ENCODE measurements around the gene GCFC2. TPM values are rescaled to one million over a fixed set of nuclear protein-coding genes. Genes with fewer than 3 reads are reported as not detected.
A peak's percentile ranks its signal among the peaks of the same experiment; 100 is the strongest.

Gene GCFC2
- polyA plus RNA-seq (2013) = 23.8 TPM

GRCh38 chr2:75710577-75711253 lies at the start of gene GCFC2:
Gene GCFC2, minus strand, starts transcription at chr2:75710915. Its CDS starts 60 bp downstream, at chr2:75710855.
- WGBS (ENCODE audit: insufficient coverage) = 7% methylated on average over 62 of the region's 66 CpGs
- CTCF ChIA-PET = interaction anchor here (0.8 to 1.3 kb wide), 8 partner anchors 11 to 70 kb away, joined by 3 to 5 read pairs (median 3); partner anchors contain the start of gene MRPL19
- Histone ChIP-seq H3K27ac (ENCODE audit: insufficient read depth in 1 of 2, low read depth in 1 of 2, low read length in 2 of 2, poor library complexity in 1 of 2, severe bottlenecking in 2 of 2) (peak within 1 kb of the TSS; percentile 58 to 89), H3K4me1 (ENCODE audit: control extremely low read depth in 1 of 4, control insufficient read depth in 4 of 4, insufficient read depth in 4 of 4, low read length in 3 of 4) (peaks cover 0 to 27% (median 10%) of the 10 kb centered on the region in 4 experiments), H3K36me3 (ENCODE audit: control insufficient read depth in 4 of 4, insufficient read depth in 4 of 4, low read length in 3 of 4) (no peaks in the 10 kb centered on the region), H3K4me3 (ENCODE audit: control insufficient read depth in 1 of 7, extremely low read depth in 1 of 7, insufficient read depth in 4 of 7, low read depth in 2 of 7, low read length in 6 of 7) (peak within 1 kb of the TSS; percentile 45 to 80 (median 73)), H3K9me3 (ENCODE audit: control extremely low read depth in 1 of 5, control insufficient read depth in 4 of 5, insufficient read depth in 2 of 5, low read depth in 1 of 5, low read length in 4 of 5) (no peaks in the 10 kb centered on the region), H3K27me3 (replicated peaks in 2 of 5; ENCODE audit: control insufficient read depth in 4 of 5, insufficient read depth in 5 of 5, low read length in 4 of 5) (no peaks in the 10 kb centered on the region)
- POLR2A ChIA-PET = interaction anchor here (0.6 to 1.0 kb wide), 2 partner anchors 17 to 626 kb away, joined by 4 to 7 read pairs; no protein-coding TSS in a partner anchor
- peak; percentile 81 to 92 (median 89) for DNase-seq

- H3K9me3 ChIP-seq (ENCODE audit: control extremely low read depth in 1 of 5, control insufficient read depth in 4 of 5, insufficient read depth in 2 of 5, low read depth in 1 of 5, low read length in 4 of 5) = peaks cover 0 to 2% (median 0%) of the 10 kb centered on the region in 5 experiments
- H3K27ac ChIP-seq (ENCODE audit: insufficient read depth in 1 of 2, low read depth in 1 of 2, low read length in 2 of 2, poor library complexity in 1 of 2, severe bottlenecking in 2 of 2) = no peak overlapping the region
- no CpG with 5 or more reads among the region's 1 CpG for WGBS (ENCODE audit: insufficient coverage)
- no peak for DNase-seq
- H3K4me3 ChIP-seq (ENCODE audit: control insufficient read depth in 1 of 7, extremely low read depth in 1 of 7, insufficient read depth in 4 of 7, low read depth in 2 of 7, low read length in 6 of 7) = no peak overlapping the region
- H3K4me1 ChIP-seq (ENCODE audit: control extremely low read depth in 1 of 4, control insufficient read depth in 4 of 4, insufficient read depth in 4 of 4, low read length in 3 of 4) = no peaks in the 10 kb centered on the region
- POLR2A ChIA-PET = no interaction called here
- H3K36me3 ChIP-seq (ENCODE audit: control insufficient read depth in 4 of 4, insufficient read depth in 4 of 4, low read length in 3 of 4) = no peaks in the 10 kb centered on the region
- no peaks in the 10 kb centered on the region for H3K27me3 ChIP-seq (replicated peaks in 2 of 5; ENCODE audit: control insufficient read depth in 4 of 5, insufficient read depth in 5 of 5, low read length in 4 of 5)
- CTCF ChIA-PET = no interaction called here
Measured at GRCh38 chr2:75752828-75753227, 42.1 kb upstream of the GCFC2 start.

- Histone ChIP-seq H3K27me3 (replicated peaks in 2 of 5; ENCODE audit: control insufficient read depth in 4 of 5, insufficient read depth in 5 of 5, low read length in 4 of 5) (no peaks in the 10 kb centered on the region), H3K9me3 (ENCODE audit: control extremely low read depth in 1 of 5, control insufficient read depth in 4 of 5, insufficient read depth in 2 of 5, low read depth in 1 of 5, low read length in 4 of 5) (peaks cover 0 to 2% (median 0%) of the 10 kb centered on the region in 5 experiments), H3K4me1 (ENCODE audit: control extremely low read depth in 1 of 4, control insufficient read depth in 4 of 4, insufficient read depth in 4 of 4, low read length in 3 of 4) (no peaks in the 10 kb centered on the region), H3K4me3 (ENCODE audit: control insufficient read depth in 1 of 7, extremely low read depth in 1 of 7, insufficient read depth in 4 of 7, low read depth in 2 of 7, low read length in 6 of 7) (no peak overlapping the region), H3K36me3 (ENCODE audit: control insufficient read depth in 4 of 4, insufficient read depth in 4 of 4, low read length in 3 of 4) (no peaks in the 10 kb centered on the region), H3K27ac (ENCODE audit: insufficient read depth in 1 of 2, low read depth in 1 of 2, low read length in 2 of 2, poor library complexity in 1 of 2, severe bottlenecking in 2 of 2) (no peak overlapping the region)
- WGBS (ENCODE audit: insufficient coverage) = 100% methylated on average over 3 of the region's 5 CpGs
- ChIA-PET POLR2A (no interaction called here), CTCF (no interaction called here)
- DNase-seq = no peak
Measured at GRCh38 chr2:75751824-75752468, 41.2 kb upstream of the GCFC2 start.

GRCh38 chr2:75751360-75751759 lies 40.6 kb upstream of the GCFC2 start:
- Histone ChIP-seq H3K27me3 (replicated peaks in 2 of 5; ENCODE audit: control insufficient read depth in 4 of 5, insufficient read depth in 5 of 5, low read length in 4 of 5) (no peaks in the 10 kb centered on the region), H3K27ac (ENCODE audit: insufficient read depth in 1 of 2, low read depth in 1 of 2, low read length in 2 of 2, poor library complexity in 1 of 2, severe bottlenecking in 2 of 2) (no peak overlapping the region), H3K36me3 (ENCODE audit: control insufficient read depth in 4 of 4, insufficient read depth in 4 of 4, low read length in 3 of 4) (no peaks in the 10 kb centered on the region), H3K4me1 (ENCODE audit: control extremely low read depth in 1 of 4, control insufficient read depth in 4 of 4, insufficient read depth in 4 of 4, low read length in 3 of 4) (no peaks in the 10 kb centered on the region), H3K4me3 (ENCODE audit: control insufficient read depth in 1 of 7, extremely low read depth in 1 of 7, insufficient read depth in 4 of 7, low read depth in 2 of 7, low read length in 6 of 7) (no peak overlapping the region), H3K9me3 (ENCODE audit: control extremely low read depth in 1 of 5, control insufficient read depth in 4 of 5, insufficient read depth in 2 of 5, low read depth in 1 of 5, low read length in 4 of 5) (peaks cover 0 to 2% (median 0%) of the 10 kb centered on the region in 5 experiments)
- DNase-seq = no peak
- CTCF ChIA-PET = no interaction called here
- POLR2A ChIA-PET = no interaction called here
- WGBS (ENCODE audit: insufficient coverage) = 100% methylated on average over 1 of the region's 4 CpGs

GRCh38 chr2:75737961-75738360 lies 27.2 kb upstream of the GCFC2 start:
- Histone ChIP-seq H3K27ac (ENCODE audit: insufficient read depth in 1 of 2, low read depth in 1 of 2, low read length in 2 of 2, poor library complexity in 1 of 2, severe bottlenecking in 2 of 2) (no peak overlapping the region), H3K27me3 (replicated peaks in 2 of 5; ENCODE audit: control insufficient read depth in 4 of 5, insufficient read depth in 5 of 5, low read length in 4 of 5) (peaks cover 0 to 2% (median 0%) of the 10 kb centered on the region in 5 experiments), H3K9me3 (ENCODE audit: control extremely low read depth in 1 of 5, control insufficient read depth in 4 of 5, insufficient read depth in 2 of 5, low read depth in 1 of 5, low read length in 4 of 5) (no peaks in the 10 kb centered on the region), H3K36me3 (ENCODE audit: control insufficient read depth in 4 of 4, insufficient read depth in 4 of 4, low read length in 3 of 4) (no peaks in the 10 kb centered on the region), H3K4me1 (ENCODE audit: control extremely low read depth in 1 of 4, control insufficient read depth in 4 of 4, insufficient read depth in 4 of 4, low read length in 3 of 4) (no peaks in the 10 kb centered on the region), H3K4me3 (ENCODE audit: control insufficient read depth in 1 of 7, extremely low read depth in 1 of 7, insufficient read depth in 4 of 7, low read depth in 2 of 7, low read length in 6 of 7) (no peak overlapping the region)
- ChIA-PET CTCF (no interaction called here), POLR2A (no interaction called here)
- DNase-seq = no peak
- 100% methylated on average over 1 of the region's 1 CpG for WGBS (ENCODE audit: insufficient coverage)

- no peaks in the 10 kb centered on the region for H3K36me3 ChIP-seq (ENCODE audit: control insufficient read depth in 4 of 4, insufficient read depth in 4 of 4, low read length in 3 of 4)
Measured at GRCh38 chr2:75736276-75736675, 25.6 kb upstream of the GCFC2 start.

GRCh38 chr2:75729861-75730260 lies 19.1 kb upstream of the GCFC2 start:
- DNase-seq = peak in 2 of 3 donors; percentile 1 to 7
- POLR2A ChIA-PET = no interaction called here
- WGBS (ENCODE audit: insufficient coverage) = 81% methylated on average over 5 of the region's 5 CpGs
- H3K4me3 ChIP-seq (ENCODE audit: control insufficient read depth in 1 of 7, extremely low read depth in 1 of 7, insufficient read depth in 4 of 7, low read depth in 2 of 7, low read length in 6 of 7) = no peak overlapping the region
- no peaks in the 10 kb centered on the region for H3K9me3 ChIP-seq (ENCODE audit: control extremely low read depth in 1 of 5, control insufficient read depth in 4 of 5, insufficient read depth in 2 of 5, low read depth in 1 of 5, low read length in 4 of 5)
- H3K27ac ChIP-seq (ENCODE audit: insufficient read depth in 1 of 2, low read depth in 1 of 2, low read length in 2 of 2, poor library complexity in 1 of 2, severe bottlenecking in 2 of 2) = no peak overlapping the region
- H3K36me3 ChIP-seq (ENCODE audit: control insufficient read depth in 4 of 4, insufficient read depth in 4 of 4, low read length in 3 of 4) = no peaks in the 10 kb centered on the region
- H3K4me1 ChIP-seq (ENCODE audit: control extremely low read depth in 1 of 4, control insufficient read depth in 4 of 4, insufficient read depth in 4 of 4, low read length in 3 of 4) = no peaks in the 10 kb centered on the region
- CTCF ChIA-PET = interaction anchor here (0.7 to 0.9 kb wide), 2 partner anchors 11 to 89 kb away, joined by 3 read pairs; no protein-coding TSS in a partner anchor
- H3K27me3 ChIP-seq (replicated peaks in 2 of 5; ENCODE audit: control insufficient read depth in 4 of 5, insufficient read depth in 5 of 5, low read length in 4 of 5) = peaks cover 0 to 6% (median 0%) of the 10 kb centered on the region in 5 experiments

More at GRCh38 chr2:75736276-75736675, 25.6 kb upstream of the GCFC2 start:
- POLR2A ChIA-PET = no interaction called here
- WGBS (ENCODE audit: insufficient coverage) = 100% methylated on average over 1 of the region's 4 CpGs
- H3K9me3 ChIP-seq (ENCODE audit: control extremely low read depth in 1 of 5, control insufficient read depth in 4 of 5, insufficient read depth in 2 of 5, low read depth in 1 of 5, low read length in 4 of 5) = no peaks in the 10 kb centered on the region
- CTCF ChIA-PET = no interaction called here
- no peak overlapping the region for H3K27ac ChIP-seq (ENCODE audit: insufficient read depth in 1 of 2, low read depth in 1 of 2, low read length in 2 of 2, poor library complexity in 1 of 2, severe bottlenecking in 2 of 2)
- H3K4me1 ChIP-seq (ENCODE audit: control extremely low read depth in 1 of 4, control insufficient read depth in 4 of 4, insufficient read depth in 4 of 4, low read length in 3 of 4) = no peaks in the 10 kb centered on the region
- H3K27me3 ChIP-seq (replicated peaks in 2 of 5; ENCODE audit: control insufficient read depth in 4 of 5, insufficient read depth in 5 of 5, low read length in 4 of 5) = peaks cover 0 to 2% (median 0%) of the 10 kb centered on the region in 5 experiments
- no peak overlapping the region for H3K4me3 ChIP-seq (ENCODE audit: control insufficient read depth in 1 of 7, extremely low read depth in 1 of 7, insufficient read depth in 4 of 7, low read depth in 2 of 7, low read length in 6 of 7)
- DNase-seq = no peak
